GM06990 (cell line): ENCODE measurements around the gene PHIP.
"Not testable (repeated sequence)": the region's sequence is repeated elsewhere in the genome, so short reads cannot be mapped to it uniquely, and the experiment has no call there.

Experiments
- DNase-seq: peaks from one replicate; pipeline ENCODE4 v3.0.0-alpha.2; 2011; ENCODE audit not compliant: insufficient read length; ENCODE audit errors: extremely low read depth
- H3K27me3 ChIP-seq: replicated peaks from 2 replicates; pipeline ENCODE4 v1.6.0; 2011; ENCODE audit warnings: low read length; ENCODE audit not compliant: control insufficient read depth, insufficient read depth
- H3K36me3 ChIP-seq: 2 replicates; pipeline ENCODE4 v1.5.1; 2011; ENCODE audit warnings: low read length; ENCODE audit not compliant: control insufficient read depth, insufficient read depth
- H3K4me3 ChIP-seq: replicated peaks from 2 replicates; pipeline ENCODE4 v1.5.1; 2011; ENCODE audit warnings: low read depth, mild to moderate bottlenecking, control low read depth, low read length
- TF ChIP-seq, protein P1 (sequence below): IDR thresholded peaks from 2 replicates; pipeline ENCODE4 v1.5.1; 2011; ENCODE audit warnings: low read length, control low read depth, mild to moderate bottlenecking, inconsistent platforms; ENCODE audit not compliant: insufficient read depth, poor library complexity, severe bottlenecking

Gene PHIP

DNA sequence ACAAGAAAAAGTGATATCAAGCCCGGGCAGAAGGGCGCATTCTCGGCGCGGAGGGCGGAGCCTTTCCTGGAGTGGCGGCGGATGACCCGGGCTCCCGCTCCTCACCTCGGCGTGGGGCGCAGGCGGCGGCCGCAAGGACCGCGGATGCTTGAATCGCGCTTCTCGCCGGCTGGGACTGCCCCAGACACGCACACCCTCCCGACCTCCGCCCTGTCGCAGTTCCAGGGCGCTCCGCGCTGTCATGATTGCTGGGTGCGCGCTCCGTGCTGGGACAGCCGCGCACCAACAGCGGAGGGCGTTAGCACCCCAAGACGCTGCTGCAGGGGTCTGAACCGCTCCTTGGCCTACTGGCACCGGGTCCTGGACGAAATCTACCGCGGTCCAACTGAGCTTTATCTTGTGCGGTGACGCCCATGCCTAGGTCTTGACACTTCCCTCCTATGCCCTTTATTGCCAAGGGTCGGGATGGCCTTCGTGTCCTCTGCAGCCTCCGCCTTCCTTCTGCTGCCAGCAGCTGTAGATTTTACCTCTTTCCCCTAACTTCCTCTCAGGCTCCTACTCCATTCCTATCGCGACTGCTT is 167.4 kb downstream of the PHIP start:
- no peaks in the 10 kb centered on the region for H3K36me3 ChIP-seq
- peak; percentile 37 for DNase-seq
- H3K4me3 ChIP-seq, result peak overlapping the region; percentile 55

DNA sequence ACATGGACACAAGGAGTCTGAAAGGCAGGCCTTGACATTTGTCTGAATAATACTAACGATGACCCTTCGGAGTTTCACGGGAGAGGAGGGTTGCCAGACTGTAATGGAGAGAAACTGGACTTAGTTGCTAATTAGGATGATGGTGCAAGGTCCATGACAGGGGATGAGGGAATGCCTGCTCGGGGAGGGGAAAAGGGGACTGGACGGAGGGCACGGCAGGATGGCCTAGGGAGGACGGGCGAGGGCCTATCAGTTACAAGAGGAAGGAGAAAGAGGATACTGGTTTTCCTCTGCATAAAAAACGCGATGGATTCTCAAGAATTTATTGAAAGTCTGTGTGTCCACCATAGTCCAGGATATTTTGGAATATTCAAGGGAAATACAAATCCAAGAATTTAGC is 168.0 kb downstream of the PHIP start:
- no peaks in the 10 kb centered on the region for H3K27me3 ChIP-seq
- H3K36me3 ChIP-seq, result no peaks in the 10 kb centered on the region
- no peak for DNase-seq
- TF ChIP-seq, protein P1, sequence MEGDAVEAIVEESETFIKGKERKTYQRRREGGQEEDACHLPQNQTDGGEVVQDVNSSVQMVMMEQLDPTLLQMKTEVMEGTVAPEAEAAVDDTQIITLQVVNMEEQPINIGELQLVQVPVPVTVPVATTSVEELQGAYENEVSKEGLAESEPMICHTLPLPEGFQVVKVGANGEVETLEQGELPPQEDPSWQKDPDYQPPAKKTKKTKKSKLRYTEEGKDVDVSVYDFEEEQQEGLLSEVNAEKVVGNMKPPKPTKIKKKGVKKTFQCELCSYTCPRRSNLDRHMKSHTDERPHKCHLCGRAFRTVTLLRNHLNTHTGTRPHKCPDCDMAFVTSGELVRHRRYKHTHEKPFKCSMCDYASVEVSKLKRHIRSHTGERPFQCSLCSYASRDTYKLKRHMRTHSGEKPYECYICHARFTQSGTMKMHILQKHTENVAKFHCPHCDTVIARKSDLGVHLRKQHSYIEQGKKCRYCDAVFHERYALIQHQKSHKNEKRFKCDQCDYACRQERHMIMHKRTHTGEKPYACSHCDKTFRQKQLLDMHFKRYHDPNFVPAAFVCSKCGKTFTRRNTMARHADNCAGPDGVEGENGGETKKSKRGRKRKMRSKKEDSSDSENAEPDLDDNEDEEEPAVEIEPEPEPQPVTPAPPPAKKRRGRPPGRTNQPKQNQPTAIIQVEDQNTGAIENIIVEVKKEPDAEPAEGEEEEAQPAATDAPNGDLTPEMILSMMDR, result no peak
- H3K4me3 ChIP-seq, result no peak overlapping the region

More for the DNA sequence above, 167.4 kb downstream of the PHIP start:
- TF ChIP-seq, protein P1, result peak; percentile 3
- H3K27me3 ChIP-seq, result no peaks in the 10 kb centered on the region

DNA sequence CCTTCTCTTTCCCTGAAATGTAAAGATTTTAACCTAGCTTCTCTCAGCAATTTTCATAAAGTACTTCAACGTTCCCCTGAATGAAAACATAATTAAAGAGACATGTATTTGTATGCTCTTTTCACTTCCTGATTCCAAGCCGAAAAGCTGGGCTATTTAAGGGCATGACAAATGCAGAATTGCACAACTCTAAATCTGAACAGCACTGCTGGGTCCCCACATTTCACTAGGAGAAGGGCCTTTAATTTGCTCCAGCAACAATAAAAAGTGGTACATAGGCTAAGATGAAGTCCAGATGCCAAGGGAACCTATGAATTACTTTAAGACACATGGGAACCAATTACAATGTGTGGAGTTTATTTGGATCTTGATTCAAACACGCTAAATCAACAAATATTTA is 168.7 kb downstream of the PHIP start:
- TF ChIP-seq, protein P1, result no peak
- no peak for DNase-seq
- no peaks in the 10 kb centered on the region for H3K36me3 ChIP-seq
- no peak overlapping the region for H3K4me3 ChIP-seq
- no peaks in the 10 kb centered on the region for H3K27me3 ChIP-seq

DNA sequence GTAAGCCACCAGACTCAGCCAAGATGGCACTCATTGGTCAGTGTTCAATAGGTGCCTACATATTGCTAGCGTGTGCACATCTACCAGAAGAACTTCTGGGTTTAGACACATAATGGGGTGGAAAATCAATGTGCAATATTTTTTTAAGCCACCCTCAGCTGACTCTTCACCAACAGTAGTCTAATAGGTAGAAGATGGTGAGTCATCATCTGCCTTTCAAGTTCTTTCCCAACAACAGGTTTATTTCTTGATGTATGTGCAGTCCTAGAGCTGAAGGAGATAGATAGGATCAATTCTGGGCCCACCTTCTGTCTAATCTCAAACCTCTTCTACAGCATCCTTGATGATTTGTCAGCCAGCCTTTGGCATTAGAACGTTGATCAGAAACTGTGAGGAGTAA is 169.4 kb downstream of the PHIP start:
- no peak overlapping the region for H3K4me3 ChIP-seq
- DNase-seq, result no peak
- H3K27me3 ChIP-seq, result no peaks in the 10 kb centered on the region
- no peaks in the 10 kb centered on the region for H3K36me3 ChIP-seq
- TF ChIP-seq, protein P1, result no peak

DNA sequence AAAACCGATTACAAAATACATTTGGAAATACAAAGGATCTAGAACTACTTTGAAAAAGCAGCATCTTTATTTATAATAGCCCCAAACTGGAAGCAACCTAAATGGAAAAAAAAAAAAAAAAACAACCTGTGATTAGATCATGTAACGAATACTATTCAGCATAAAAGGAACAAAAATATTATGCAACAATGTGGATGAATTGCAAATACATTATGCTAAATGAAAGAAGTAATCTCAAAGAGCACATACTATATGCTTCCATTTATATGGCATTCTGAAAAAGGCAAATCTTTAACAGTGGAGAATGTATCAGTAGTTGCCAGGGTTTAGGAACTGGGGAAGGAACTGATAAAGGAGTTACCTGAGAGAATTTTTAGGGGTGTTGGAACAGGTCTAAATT is 181.8 kb downstream of the PHIP start:
- no peak for DNase-seq
- no peaks in the 10 kb centered on the region for H3K27me3 ChIP-seq
- H3K36me3 ChIP-seq, result no peaks in the 10 kb centered on the region
- no peak overlapping the region for H3K4me3 ChIP-seq
- TF ChIP-seq, protein P1, result no peak

DNA sequence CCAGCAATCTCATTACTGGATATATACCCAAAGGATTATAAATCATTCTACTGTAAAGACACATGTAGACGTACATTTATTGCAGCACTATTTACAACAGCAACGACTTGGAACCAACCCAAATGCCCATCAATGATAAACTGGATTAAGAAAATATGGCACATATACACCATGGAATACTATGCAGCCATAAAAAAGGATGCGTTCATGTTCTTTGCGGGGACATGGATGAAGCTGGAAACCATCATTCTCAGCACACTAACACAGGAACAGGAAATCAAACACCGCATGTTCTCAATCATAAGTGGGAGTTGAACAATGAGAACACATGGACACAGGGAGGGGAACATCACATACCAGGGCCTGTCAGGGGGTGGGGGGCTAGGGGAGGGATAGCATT is 188.2 kb downstream of the PHIP start:
- not testable (repeated sequence) for H3K36me3 ChIP-seq, DNase-seq, H3K27me3 ChIP-seq, H3K4me3 ChIP-seq
